ENCODE results near the gene PRMT7. TPM values are rescaled to one million over a fixed set of nuclear protein-coding genes. Genes with fewer than 3 reads are reported as not detected.

PRMT7 gene
- total RNA-seq, 4 donors from 2014 or later, result 20.6 to 115 (median 38.5) TPM

- DNase-seq, result no peak
- H3K9me3 ChIP-seq, result no peaks in the 10 kb centered on the region
- H3K36me3 ChIP-seq, result peaks cover 0 to 63% (median 26%) of the 10 kb centered on the region in 4 donors
- no peaks in the 10 kb centered on the region for H3K27me3 ChIP-seq
- intact Hi-C loops (cut with DNase I; ENCODE audit: low total_unique reads) (no loop called here), in situ Hi-C loops (cut with MboI; ENCODE audit: low pct_ligation_motif_present in 1 of 4, low pct_unique_long_range_greater_than_20kb in 1 of 4, low sequenced_read_pairs in 3 of 4) (no loop called here)
- 65 to 86% methylated on average over 1 to 5 of the region's 5 CpGs for WGBS, 2 donors (ENCODE audit: low coverage in 1 of 2)
- no peak overlapping the region for H3K4me3 ChIP-seq
- TF ChIP-seq, protein P1, sequence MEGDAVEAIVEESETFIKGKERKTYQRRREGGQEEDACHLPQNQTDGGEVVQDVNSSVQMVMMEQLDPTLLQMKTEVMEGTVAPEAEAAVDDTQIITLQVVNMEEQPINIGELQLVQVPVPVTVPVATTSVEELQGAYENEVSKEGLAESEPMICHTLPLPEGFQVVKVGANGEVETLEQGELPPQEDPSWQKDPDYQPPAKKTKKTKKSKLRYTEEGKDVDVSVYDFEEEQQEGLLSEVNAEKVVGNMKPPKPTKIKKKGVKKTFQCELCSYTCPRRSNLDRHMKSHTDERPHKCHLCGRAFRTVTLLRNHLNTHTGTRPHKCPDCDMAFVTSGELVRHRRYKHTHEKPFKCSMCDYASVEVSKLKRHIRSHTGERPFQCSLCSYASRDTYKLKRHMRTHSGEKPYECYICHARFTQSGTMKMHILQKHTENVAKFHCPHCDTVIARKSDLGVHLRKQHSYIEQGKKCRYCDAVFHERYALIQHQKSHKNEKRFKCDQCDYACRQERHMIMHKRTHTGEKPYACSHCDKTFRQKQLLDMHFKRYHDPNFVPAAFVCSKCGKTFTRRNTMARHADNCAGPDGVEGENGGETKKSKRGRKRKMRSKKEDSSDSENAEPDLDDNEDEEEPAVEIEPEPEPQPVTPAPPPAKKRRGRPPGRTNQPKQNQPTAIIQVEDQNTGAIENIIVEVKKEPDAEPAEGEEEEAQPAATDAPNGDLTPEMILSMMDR (IDR thresholded peaks at IDR 0.05), result no peak
- TF ChIP-seq EP300 (IDR thresholded peaks at IDR 0.05; ENCODE audit: low read depth) (no peak), POLR2A (IDR thresholded peaks at IDR 0.05) (no peak), POLR2AphosphoS5 (IDR thresholded peaks at IDR 0.05) (no peak)
- H3K27ac ChIP-seq, result peak overlapping the region; percentile 19 to 52 (median 28)
- peaks cover 0 to 7% (median 3%) of the 10 kb centered on the region in 4 donors for H3K4me1 ChIP-seq
Measured at GRCh38 chr16:68298907-68299561, 11.8 kb upstream of the PRMT7 start.

DNA sequence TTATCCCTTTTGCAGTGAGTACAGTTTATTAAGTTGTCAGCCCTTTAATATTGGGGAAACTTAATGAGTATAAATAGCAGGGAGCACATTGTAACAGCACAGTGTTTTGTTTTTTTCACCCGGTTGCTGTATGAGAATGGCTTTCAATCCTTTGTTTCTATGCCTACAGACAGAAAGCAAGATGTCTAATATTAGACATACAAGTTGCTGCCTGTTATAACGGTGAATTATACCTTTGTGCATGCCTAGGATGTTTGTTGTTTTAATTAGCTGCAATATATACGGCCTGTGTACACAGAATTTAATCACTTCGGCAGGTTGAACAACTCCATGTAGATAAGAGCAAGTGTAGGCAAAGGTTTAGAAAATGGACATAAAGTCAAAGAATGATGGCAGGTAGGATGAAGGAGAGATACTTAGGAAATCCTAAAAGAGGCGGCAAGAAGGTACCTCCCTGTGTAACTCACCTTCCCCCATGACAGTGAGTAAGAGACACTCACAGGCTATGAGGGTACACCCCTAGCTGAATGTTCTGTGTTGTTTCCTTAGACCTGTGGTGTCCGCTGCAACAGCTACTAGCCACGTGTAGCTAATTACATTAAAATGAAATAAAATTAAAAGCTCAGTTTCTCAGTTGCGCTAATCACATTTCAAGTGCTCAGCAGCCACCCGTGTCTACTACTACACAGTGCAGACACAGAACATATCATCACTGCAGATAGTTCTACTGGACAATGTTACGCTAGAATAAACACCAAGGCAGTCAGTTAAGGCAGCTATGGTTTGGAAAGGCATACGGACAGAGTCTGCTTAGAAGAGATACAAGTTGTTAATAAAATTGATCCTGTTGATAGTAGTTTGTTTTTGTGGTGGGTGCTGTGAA is 11.0 kb upstream of the PRMT7 start:
- Histone ChIP-seq H3K4me3 (no peak overlapping the region), H3K9me3 (no peaks in the 10 kb centered on the region), H3K36me3 (peaks cover 0 to 60% (median 26%) of the 10 kb centered on the region in 4 donors), H3K27ac (peak overlapping the region in 3 of 4 donors; percentile 19 to 52 (median 32)), H3K27me3 (no peaks in the 10 kb centered on the region), H3K4me1 (peaks cover 0 to 7% (median 3%) of the 10 kb centered on the region in 4 donors)
- intact Hi-C loops (cut with DNase I; ENCODE audit: low total_unique reads) (no loop called here), in situ Hi-C loops (cut with MboI; ENCODE audit: low pct_ligation_motif_present in 1 of 4, low pct_unique_long_range_greater_than_20kb in 1 of 4, low sequenced_read_pairs in 3 of 4) (no loop called here)
- WGBS, 2 donors (ENCODE audit: low coverage in 1 of 2), result 61 to 68% methylated on average over 6 to 11 of the region's 11 CpGs
- TF ChIP-seq POLR2AphosphoS5 (IDR thresholded peaks at IDR 0.05) (no peak), POLR2A (IDR thresholded peaks at IDR 0.05) (no peak), EP300 (IDR thresholded peaks at IDR 0.05; ENCODE audit: low read depth) (no peak)
- TF ChIP-seq, protein P1 (IDR thresholded peaks at IDR 0.05), result no peak
- no peak for DNase-seq

GRCh38 chr16:68300734-68301459 is 9.9 kb upstream of the PRMT7 start:
- in situ Hi-C loops (cut with MboI; ENCODE audit: low pct_ligation_motif_present in 1 of 4, low pct_unique_long_range_greater_than_20kb in 1 of 4, low sequenced_read_pairs in 3 of 4), result no loop called here

More at GRCh38 chr16:68300734-68301459, 9.9 kb upstream of the PRMT7 start:
- Histone ChIP-seq H3K9me3 (no peaks in the 10 kb centered on the region), H3K4me1 (peaks cover 0 to 7% (median 3%) of the 10 kb centered on the region in 4 donors), H3K27me3 (no peaks in the 10 kb centered on the region), H3K36me3 (peaks cover 0 to 52% (median 26%) of the 10 kb centered on the region in 4 donors), H3K4me3 (no peak overlapping the region), H3K27ac (no peak overlapping the region)
- intact Hi-C loops (cut with DNase I; ENCODE audit: low total_unique reads), result no loop called here
- TF ChIP-seq, protein P1 (IDR thresholded peaks at IDR 0.05), result no peak
- no peak for TF ChIP-seq POLR2AphosphoS5 (IDR thresholded peaks at IDR 0.05)
- no peak for DNase-seq
- WGBS, 2 donors (ENCODE audit: low coverage in 1 of 2), result 77 to 86% methylated on average over 5 to 7 of the region's 7 CpGs
